Neuronal stem cell (in vitro differentiated cells): ENCODE data around the gene STEAP3.

Experiments
- DNase-seq: peaks from one replicate; pipeline ENCODE4 v3.0.0-alpha.2; 2013; ENCODE audit warnings: low spot score
- H2AFZ ChIP-seq: one replicate; pipeline ENCODE4 v1.6.1; 2013; ENCODE audit warnings: mild to moderate bottlenecking, low read length, inconsistent platforms
- H2AK5ac ChIP-seq: 2 replicates; pipeline ENCODE4 v1.6.1; 2013; ENCODE audit warnings: low read depth, mild to moderate bottlenecking, inconsistent platforms, low read length, moderate library complexity, mixed read lengths
- H2BK120ac ChIP-seq: 2 replicates; pipeline ENCODE4 v1.6.1; 2013; ENCODE audit warnings: low read depth, mild to moderate bottlenecking, inconsistent platforms, low read length, moderate library complexity, mixed read lengths
- H2BK12ac ChIP-seq: one replicate; pipeline ENCODE4 v1.6.1; 2013; ENCODE audit warnings: low read length, inconsistent platforms
- H2BK15ac ChIP-seq: 2 replicates; pipeline ENCODE4 v1.6.1; 2013; ENCODE audit warnings: mild to moderate bottlenecking, low read length, inconsistent platforms, mixed read lengths
- H2BK5ac ChIP-seq: one replicate; pipeline ENCODE4 v1.6.1; 2013; ENCODE audit warnings: inconsistent platforms, mild to moderate bottlenecking, low read length, moderate library complexity
- H3K14ac ChIP-seq: one replicate; pipeline ENCODE4 v1.6.1; 2013; ENCODE audit warnings: low read length, inconsistent platforms
- H3K18ac ChIP-seq: 2 replicates; pipeline ENCODE4 v1.6.1; 2013; ENCODE audit warnings: low read length, inconsistent platforms
- H3K23ac ChIP-seq: 2 replicates; pipeline ENCODE4 v1.6.1; 2013; ENCODE audit warnings: low read depth, mild to moderate bottlenecking, mixed read lengths, low read length, inconsistent platforms; ENCODE audit not compliant: poor library complexity
- H3K27ac ChIP-seq: replicated peaks from 3 replicates; pipeline ENCODE4 v1.5.1; 2013; ENCODE audit warnings: low read length, inconsistent platforms
- H3K27me3 ChIP-seq, 3 experiments: 2 replicates each; pipeline ENCODE4 v1.6.1; 2013; ENCODE audit warnings: low read length in 3 of 3, mild to moderate bottlenecking in 2 of 3, inconsistent platforms in 1 of 3, low read depth in 1 of 3, mixed read lengths in 1 of 3, moderate library complexity in 1 of 3; ENCODE audit not compliant: control insufficient read depth in 3 of 3, insufficient read depth in 3 of 3
- H3K36me3 ChIP-seq, 2 donors: replicated peaks in 1 of 2; 2 replicates each; pipeline ENCODE4 v1.6.1; 2013; ENCODE audit warnings: low read length in 2 of 2; ENCODE audit not compliant: control insufficient read depth in 2 of 2, insufficient read depth in 2 of 2
- H3K4ac ChIP-seq: 2 replicates; pipeline ENCODE4 v1.6.1; 2013; ENCODE audit warnings: inconsistent platforms, mild to moderate bottlenecking, low read length, moderate library complexity
- H3K4me1 ChIP-seq, 2 donors: 1 replicate in 1 of 2; 2 replicates in 1 of 2; pipeline ENCODE4 v1.6.1; 2013; ENCODE audit warnings: low read length in 2 of 2, low read depth in 1 of 2; ENCODE audit not compliant: control insufficient read depth in 2 of 2, insufficient read depth in 1 of 2
- H3K4me2 ChIP-seq: one replicate; pipeline ENCODE4 v1.6.1; 2013; ENCODE audit warnings: mild to moderate bottlenecking, low read length, inconsistent platforms; ENCODE audit not compliant: insufficient read depth, poor library complexity, severe bottlenecking
- H3K4me3 ChIP-seq, 2 donors: 2 replicates each; pipeline ENCODE4 v1.5.1; 2013; ENCODE audit warnings: low read length in 2 of 2, mild to moderate bottlenecking in 2 of 2, inconsistent platforms in 1 of 2, moderate library complexity in 1 of 2
- H3K79me1 ChIP-seq: one replicate; pipeline ENCODE4 v1.6.1; 2013; ENCODE audit warnings: low read depth, mild to moderate bottlenecking, inconsistent platforms, low read length, moderate library complexity
- H3K9ac ChIP-seq: one replicate; pipeline ENCODE4 v1.6.1; 2013; ENCODE audit warnings: mild to moderate bottlenecking, low read depth, low read length, inconsistent platforms; ENCODE audit not compliant: poor library complexity
- H3K9me3 ChIP-seq, 2 donors: replicated peaks in 1 of 2; 2 replicates each; pipeline versions ENCODE3 to v1.6.1; 2013; ENCODE audit warnings: low read length in 2 of 2, mild to moderate bottlenecking in 2 of 2, inconsistent platforms in 1 of 2, low read depth in 1 of 2, mixed read lengths in 1 of 2, moderate library complexity in 1 of 2; ENCODE audit not compliant: control insufficient read depth in 2 of 2, insufficient read depth in 1 of 2
- H4K8ac ChIP-seq: one replicate; pipeline ENCODE4 v1.6.1; 2013; ENCODE audit warnings: low read depth, mild to moderate bottlenecking, inconsistent platforms, low read length, moderate library complexity
- H4K91ac ChIP-seq: one replicate; pipeline ENCODE4 v1.6.1; 2013; ENCODE audit warnings: low read length, low read depth, mild to moderate bottlenecking, inconsistent platforms; ENCODE audit not compliant: poor library complexity
- WGBS, 2 donors: extraction: QIAGEN DNeasy Blood & Tissue Kit; methylation state at CpG; one replicate each; pipeline ENCODE4 v1.1.7; 2013; ENCODE audit warnings: missing lambda C conversion rate in 2 of 2, mixed read lengths in 1 of 2; ENCODE audit not compliant: insufficient read length in 2 of 2, insufficient replicate concordance in 1 of 2; ENCODE audit errors: extremely low coverage in 2 of 2; 5-methylcytosine and 5-hydroxymethylcytosine counted together

STEAP3 gene

DNA sequence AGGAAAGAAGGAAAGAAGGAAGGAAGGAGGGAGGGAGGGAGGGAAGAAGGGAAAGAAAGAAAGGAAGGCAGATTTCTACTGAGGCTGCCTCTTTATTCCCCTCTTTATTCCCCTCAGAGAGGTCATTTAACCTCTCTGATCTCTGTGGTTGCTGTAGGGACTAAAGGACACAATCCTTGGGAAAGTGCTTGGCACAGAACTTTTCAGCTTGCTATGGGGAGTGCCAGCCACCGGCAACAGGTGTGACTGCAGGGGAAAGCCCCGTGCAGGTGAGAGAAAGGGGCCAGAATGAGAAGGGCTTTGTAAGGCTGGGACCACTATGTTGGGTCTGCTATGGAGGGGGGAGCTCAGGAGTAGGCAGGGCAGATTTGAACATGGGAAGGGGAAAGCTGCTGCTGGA lies 27.7 kb upstream of the STEAP3 start:
- Histone ChIP-seq H3K36me3 (no peaks in the 10 kb centered on the region), H2BK5ac (no peak overlapping the region), H4K91ac (no peak overlapping the region), H3K9ac (no peak overlapping the region), H2AFZ (no peak overlapping the region), H3K4me3 (no peak overlapping the region), H3K14ac (no peak overlapping the region), H3K27ac (no peak overlapping the region), H2BK12ac (no peak overlapping the region), H3K79me1 (no peaks in the 10 kb centered on the region), H2AK5ac (no peak overlapping the region), H2BK120ac (no peak overlapping the region), H2BK15ac (no peak overlapping the region), H3K9me3 (no peaks in the 10 kb centered on the region), H3K4ac (no peak overlapping the region), H3K4me2 (no peak overlapping the region), H3K23ac (no peak overlapping the region), H3K18ac (no peak overlapping the region), H3K27me3 (peaks cover 0 to 12% (median 3%) of the 10 kb centered on the region in 3 experiments), H4K8ac (no peak overlapping the region), H3K4me1 (peaks cover 0 to 3% of the 10 kb centered on the region in 2 donors)
- no peak for DNase-seq
- no CpG with 5 or more reads among the region's 2 CpGs for WGBS, 2 donors

- H3K79me1 ChIP-seq = no peaks in the 10 kb centered on the region
- H2AFZ ChIP-seq = no peak overlapping the region
- H3K23ac ChIP-seq = no peak overlapping the region
- no peak overlapping the region for H4K8ac ChIP-seq
- H3K4me3 ChIP-seq = no peak overlapping the region
- no peak overlapping the region for H3K27ac ChIP-seq
- no peak overlapping the region for H4K91ac ChIP-seq
- H3K36me3 ChIP-seq = no peaks in the 10 kb centered on the region
- no peak overlapping the region for H3K9ac ChIP-seq
- no peak overlapping the region for H2BK120ac ChIP-seq
- no peak for DNase-seq
- H3K14ac ChIP-seq = no peak overlapping the region
- no peak overlapping the region for H2BK12ac ChIP-seq
- H3K4me1 ChIP-seq = peaks cover 0 to 3% of the 10 kb centered on the region in 2 donors
- no peak overlapping the region for H2AK5ac ChIP-seq
- no peak overlapping the region for H2BK15ac ChIP-seq
- no peak overlapping the region for H3K4me2 ChIP-seq
- no peak overlapping the region for H2BK5ac ChIP-seq
- WGBS, 2 donors = no CpG with 5 or more reads among the region's 7 CpGs
- no peak overlapping the region for H3K18ac ChIP-seq
- no peak overlapping the region for H3K4ac ChIP-seq
- peaks cover 0 to 12% (median 3%) of the 10 kb centered on the region in 3 experiments for H3K27me3 ChIP-seq
- no peaks in the 10 kb centered on the region for H3K9me3 ChIP-seq
Measured at GRCh38 chr2:119196301-119197125, 27.1 kb upstream of the STEAP3 start.

GRCh38 chr2:119197126-119197405 lies 26.6 kb upstream of the STEAP3 start:
- H3K9ac ChIP-seq = no peak overlapping the region
- DNase-seq = no peak
- H4K8ac ChIP-seq = no peak overlapping the region
- H3K79me1 ChIP-seq = no peaks in the 10 kb centered on the region
- H3K27me3 ChIP-seq = peaks cover 0 to 12% (median 3%) of the 10 kb centered on the region in 3 experiments
- H4K91ac ChIP-seq = no peak overlapping the region
- H3K9me3 ChIP-seq = no peaks in the 10 kb centered on the region
- H3K23ac ChIP-seq = no peak overlapping the region
- no peak overlapping the region for H3K4me3 ChIP-seq
- peaks cover 0 to 3% of the 10 kb centered on the region in 2 donors for H3K4me1 ChIP-seq
- no peak overlapping the region for H3K27ac ChIP-seq
- no peak overlapping the region for H3K4ac ChIP-seq
- H3K36me3 ChIP-seq = no peaks in the 10 kb centered on the region
- no peak overlapping the region for H2BK12ac ChIP-seq
- H3K14ac ChIP-seq = no peak overlapping the region
- no peak overlapping the region for H3K4me2 ChIP-seq
- no peak overlapping the region for H2AK5ac ChIP-seq
- H3K18ac ChIP-seq = no peak overlapping the region
- no peak overlapping the region for H2BK120ac ChIP-seq
- no peak overlapping the region for H2BK15ac ChIP-seq
- H2BK5ac ChIP-seq = no peak overlapping the region
- H2AFZ ChIP-seq = no peak overlapping the region

DNA sequence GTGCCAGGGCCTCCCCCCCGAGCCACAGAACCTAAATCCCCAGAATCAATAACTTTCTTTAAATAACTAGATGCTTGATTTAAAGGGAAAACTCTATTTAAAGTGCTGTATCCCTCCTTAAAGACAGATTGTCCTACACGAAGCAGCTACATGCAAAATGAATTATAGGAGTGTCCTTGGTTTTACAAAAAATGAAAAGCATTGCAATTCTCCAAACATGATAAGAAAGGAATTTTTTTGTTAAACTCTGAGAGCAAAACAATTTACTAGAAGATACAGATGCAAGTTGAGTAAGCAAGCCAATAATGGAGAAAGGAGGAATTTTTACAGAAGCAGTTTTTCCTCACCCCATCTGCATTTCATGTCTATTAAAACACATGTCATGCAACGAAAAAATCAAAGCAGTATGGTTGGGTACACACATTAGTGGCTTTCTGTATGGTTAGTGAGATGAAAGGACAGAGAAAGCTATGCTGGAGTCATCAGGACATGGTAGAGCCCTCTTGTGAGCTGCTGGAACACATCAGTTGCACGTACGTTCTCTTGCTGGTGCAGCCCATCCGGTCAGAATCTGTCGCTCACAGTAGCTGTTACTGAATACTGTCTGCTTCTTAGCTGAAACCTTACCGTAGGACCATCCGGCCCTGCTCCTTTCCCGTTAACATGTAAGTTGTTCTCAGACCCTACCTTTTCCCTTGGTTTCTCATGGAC lies 25.9 kb upstream of the STEAP3 start:
- Histone ChIP-seq H3K14ac (no peak overlapping the region), H2BK5ac (no peak overlapping the region), H2AK5ac (no peak overlapping the region), H2BK120ac (no peak overlapping the region), H2BK12ac (no peak overlapping the region), H3K9me3 (no peaks in the 10 kb centered on the region), H4K8ac (no peak overlapping the region), H3K79me1 (no peaks in the 10 kb centered on the region), H3K36me3 (no peaks in the 10 kb centered on the region), H3K27me3 (peaks cover 0 to 12% (median 3%) of the 10 kb centered on the region in 3 experiments), H4K91ac (no peak overlapping the region), H3K4me1 (peaks cover 0 to 3% of the 10 kb centered on the region in 2 donors), H3K27ac (no peak overlapping the region), H3K4ac (no peak overlapping the region), H3K23ac (no peak overlapping the region), H3K4me3 (no peak overlapping the region), H2BK15ac (no peak overlapping the region), H3K18ac (no peak overlapping the region), H3K9ac (no peak overlapping the region), H2AFZ (no peak overlapping the region), H3K4me2 (no peak overlapping the region)
- no peak for DNase-seq
- WGBS, 2 donors = no CpG with 5 or more reads among the region's 10 CpGs
